Suprapubic skin (tissue), 4 donors: ENCODE data around the gene GAST. TPM values are rescaled to one million over a fixed set of nuclear protein-coding genes. Genes with fewer than 3 reads are reported as not detected.
A peak's percentile ranks its signal among the peaks of the same experiment; 100 is the strongest.

Experiments
- DNase-seq, 2 donors: peaks; one replicate each; pipeline ENCODE4 v3.0.0-alpha.2; 2019; ENCODE audit warnings: low spot score in 2 of 2
- H3K27ac ChIP-seq: fragments of 200-600 bp; sonication (generic); one replicate; pipeline ENCODE4 v1.5.1; 2019
- H3K27me3 ChIP-seq: fragments of 200-600 bp; sonication (generic); one replicate; pipeline ENCODE4 v1.5.1; 2019
- H3K36me3 ChIP-seq: fragments of 200-600 bp; sonication (generic); one replicate; pipeline ENCODE4 v1.5.1; 2019
- H3K4me1 ChIP-seq: fragments of 200-600 bp; sonication (generic); one replicate; pipeline ENCODE4 v1.5.1; 2019
- H3K4me3 ChIP-seq: fragments of 200-600 bp; sonication (generic); one replicate; pipeline ENCODE4 v1.5.1; 2019; ENCODE audit warnings: mild to moderate bottlenecking
- H3K9me3 ChIP-seq: fragments of 200-600 bp; sonication (generic); one replicate; pipeline ENCODE4 v1.5.1; 2019
- CTCF ChIP-seq, 2 donors: fragments of 200-600 bp in 1 of 2; fragments of 450-650 bp in 1 of 2; sonication (generic) in 1 of 2; IDR thresholded peaks; one replicate each; pipeline ENCODE4 v1.5.1; 2016 to 2019; ENCODE audit warnings: antibody characterized with exemption in 2 of 2, mild to moderate bottlenecking in 1 of 2, moderate library complexity in 1 of 2
- EP300 ChIP-seq: sonication (generic); formaldehyde crosslinking; IDR thresholded peaks from one replicate; pipeline ENCODE4 v1.6.1; 2017; ENCODE audit warnings: antibody characterized with exemption
- POLR2A ChIP-seq, 2 donors: fragments of 450-650 bp; IDR thresholded peaks; one replicate each; pipeline ENCODE4 v1.6.1; 2017; ENCODE audit warnings: antibody characterized with exemption in 2 of 2, mild to moderate bottlenecking in 2 of 2, moderate library complexity in 2 of 2
- POLR2AphosphoS5 ChIP-seq, 3 donors: sonication (generic); formaldehyde crosslinking; IDR thresholded peaks; one replicate each; pipeline ENCODE4 v1.6.1; 2017; ENCODE audit warnings: antibody characterized with exemption in 3 of 3
- WGBS: methylation state at CpG from one replicate; pipeline ENCODE4 v1.1.5; 2018; 5-methylcytosine and 5-hydroxymethylcytosine counted together
- total RNA-seq, 4 donors: library from RNA; depleted of rRNA; stranded (reverse); fragments of >200 nt; gene quantifications; one replicate each; pipeline ENCODE4 v1.1.0, GENCODE V29; 2016

The GAST gene
- total RNA-seq, 4 donors from 2014 or later = not detected

- H3K27me3 ChIP-seq = peaks cover 57% of the 10 kb centered on the region
- WGBS = 66% methylated on average over 16 of the region's 17 CpGs
- DNase-seq = no peak
Observed at GRCh38 chr17:41736983-41737679, 25.0 kb downstream of the GAST start.

GRCh38 chr17:41737680-41738023 is 25.5 kb downstream of the GAST start:
- H3K27ac ChIP-seq = no peak overlapping the region
- no peaks in the 10 kb centered on the region for H3K36me3 ChIP-seq
- H3K9me3 ChIP-seq = no peaks in the 10 kb centered on the region
- no peak overlapping the region for H3K4me3 ChIP-seq
- peaks cover 36% of the 10 kb centered on the region for H3K4me1 ChIP-seq
- 42% methylated on average over 5 of the region's 5 CpGs for WGBS
- TF ChIP-seq POLR2A (IDR thresholded peaks at IDR 0.05) (no peak), POLR2AphosphoS5 (IDR thresholded peaks at IDR 0.05) (no peak), EP300 (no peak), CTCF (IDR thresholded peaks at IDR 0.05) (no peak)
- no peak for DNase-seq
- H3K27me3 ChIP-seq = peaks cover 52% of the 10 kb centered on the region

More at GRCh38 chr17:41736983-41737679, 25.0 kb downstream of the GAST start:
- Histone ChIP-seq H3K4me1 (peaks cover 36% of the 10 kb centered on the region), H3K4me3 (no peak overlapping the region), H3K27ac (no peak overlapping the region), H3K36me3 (no peaks in the 10 kb centered on the region), H3K9me3 (no peaks in the 10 kb centered on the region)
- TF ChIP-seq EP300 (no peak), POLR2AphosphoS5 (IDR thresholded peaks at IDR 0.05) (no peak), POLR2A (IDR thresholded peaks at IDR 0.05) (no peak), CTCF (IDR thresholded peaks at IDR 0.05) (no peak)

- 32% methylated on average over 9 of the region's 10 CpGs for WGBS
- Histone ChIP-seq H3K4me3 (no peak overlapping the region), H3K9me3 (no peaks in the 10 kb centered on the region), H3K27me3 (peaks cover 46% of the 10 kb centered on the region), H3K27ac (no peak overlapping the region), H3K36me3 (no peaks in the 10 kb centered on the region), H3K4me1 (peaks cover 36% of the 10 kb centered on the region)
- TF ChIP-seq CTCF (IDR thresholded peaks at IDR 0.05) (peak; percentile 96 to 99), EP300 (no peak), POLR2A (IDR thresholded peaks at IDR 0.05) (no peak), POLR2AphosphoS5 (IDR thresholded peaks at IDR 0.05) (no peak)
- DNase-seq = peak in 1 of 2 donors; percentile 86
Observed at GRCh38 chr17:41738077-41738800, 26.1 kb downstream of the GAST start.

- Histone ChIP-seq H3K27ac (no peak overlapping the region), H3K4me3 (no peak overlapping the region), H3K9me3 (no peaks in the 10 kb centered on the region), H3K27me3 (peaks cover 41% of the 10 kb centered on the region), H3K4me1 (peaks cover 31% of the 10 kb centered on the region), H3K36me3 (no peaks in the 10 kb centered on the region)
- TF ChIP-seq EP300 = no peak
- 91% methylated on average over 5 of the region's 5 CpGs for whole genome bisulfite sequencing
- DNase-seq = no peak
Observed at GRCh38 chr17:41738801-41739112, 26.6 kb downstream of the GAST start.

- Histone ChIP-seq H3K27me3 (peaks cover 31% of the 10 kb centered on the region), H3K36me3 (no peaks in the 10 kb centered on the region), H3K4me3 (no peak overlapping the region), H3K9me3 (no peaks in the 10 kb centered on the region), H3K27ac (no peak overlapping the region), H3K4me1 (peaks cover 21% of the 10 kb centered on the region)
- 73% methylated on average over 7 of the region's 9 CpGs for WGBS
- TF ChIP-seq CTCF (IDR thresholded peaks at IDR 0.05) (no peak), POLR2A (IDR thresholded peaks at IDR 0.05) (no peak), POLR2AphosphoS5 (IDR thresholded peaks at IDR 0.05) (no peak), EP300 (no peak)
- no peak for DNase-seq
Observed at GRCh38 chr17:41739661-41740352, 27.7 kb downstream of the GAST start.
